GM19240 (cell line): Measurements from ENCODE around the gene ADAM33.
A peak's percentile ranks its signal among the peaks of the same experiment; 100 is the strongest.

ENCODE experiments used
- DNase-seq: peaks from one replicate; pipeline ENCODE4 v3.0.0; 2011; ENCODE audit warnings: low spot score; ENCODE audit not compliant: insufficient read length

Gene ADAM33

GRCh38 chr20:3669710-3670367, 12.0 kb downstream of the ADAM33 start:
- no peak for DNase-seq

GRCh38 chr20:3667434-3668037, 14.3 kb downstream of the ADAM33 start:
- no peak for DNase-seq

GRCh38 chr20:3663858-3664257, 18.0 kb downstream of the ADAM33 start:
- no peak for DNase-seq

GRCh38 chr20:3663031-3663701, 18.6 kb downstream of the ADAM33 start, which contains the start of gene GFRA4:
Gene GFRA4 (minus strand): TSS chr20:3663399. CDS start chr20:3663399, 0 bp downstream.
- DNase-seq: no peak

- no peak for DNase-seq
These were observed 19.8 kb downstream of the ADAM33 start for GRCh38 chr20:3661814-3662665.

GRCh38 chr20:3661060-3661813, 20.6 kb downstream of the ADAM33 start:
- no peak for DNase-seq

GRCh38 chr20:3660262-3661059, 21.3 kb downstream of the ADAM33 start:
- DNase-seq: no peak

GRCh38 chr20:3659492-3660261, 22.1 kb downstream of the ADAM33 start:
- no peak for DNase-seq

GRCh38 chr20:3658716-3659491, 22.9 kb downstream of the ADAM33 start:
- DNase-seq: peak; percentile 92

GRCh38 chr20:3658019-3658715, 23.6 kb downstream of the ADAM33 start:
- DNase-seq: no peak

- no peak for DNase-seq
These were observed 26.7 kb downstream of the ADAM33 start for GRCh38 chr20:3655131-3655405.

- no peak for DNase-seq
These were observed 27.3 kb downstream of the ADAM33 start for GRCh38 chr20:3654326-3655130.

- no peak for DNase-seq
These were observed 27.9 kb downstream of the ADAM33 start for GRCh38 chr20:3653921-3654320.

- no peak for DNase-seq
These were observed 28.9 kb downstream of the ADAM33 start for GRCh38 chr20:3652676-3653596.

GRCh38 chr20:3652221-3652620, 29.6 kb downstream of the ADAM33 start:
- DNase-seq: no peak

GRCh38 chr20:3651204-3651962, 30.4 kb downstream of the ADAM33 start:
- DNase-seq: no peak
